GM19193 (cell line): ENCODE measurements around the gene NDUFS6.

Source experiments
- POLR2A ChIP-seq: IDR thresholded peaks from 4 replicates; pipeline ENCODE4 v1.6.1; 2011; ENCODE audit not compliant: insufficient read depth, insufficient read length; ENCODE audit errors: extremely low read depth

The NDUFS6 gene

GRCh38 chr5:1834022-1834551 lies 32.9 kb downstream of the NDUFS6 start:
- no peak for TF ChIP-seq POLR2A

GRCh38 chr5:1834721-1835429 lies 33.7 kb downstream of the NDUFS6 start:
- TF ChIP-seq POLR2A = no peak

- no peak for TF ChIP-seq POLR2A
Measured at GRCh38 chr5:1835431-1835830, 34.2 kb downstream of the NDUFS6 start.

GRCh38 chr5:1836176-1836890 lies 35.1 kb downstream of the NDUFS6 start:
- no peak for TF ChIP-seq POLR2A

GRCh38 chr5:1836891-1837880 lies 36.0 kb downstream of the NDUFS6 start:
- TF ChIP-seq POLR2A = no peak

- no peak for TF ChIP-seq POLR2A
Measured at GRCh38 chr5:1838013-1838412, 36.8 kb downstream of the NDUFS6 start.

- TF ChIP-seq POLR2A = no peak
Measured at GRCh38 chr5:1840071-1840547, 38.9 kb downstream of the NDUFS6 start.

GRCh38 chr5:1840741-1841521 lies 39.7 kb downstream of the NDUFS6 start:
- TF ChIP-seq POLR2A = no peak

- no peak for TF ChIP-seq POLR2A
Measured at GRCh38 chr5:1842004-1842819, 41.0 kb downstream of the NDUFS6 start.

GRCh38 chr5:1844708-1845436 lies 43.7 kb downstream of the NDUFS6 start:
- TF ChIP-seq POLR2A = no peak

- TF ChIP-seq POLR2A = no peak
Measured at GRCh38 chr5:1845696-1846095, 44.5 kb downstream of the NDUFS6 start.

- TF ChIP-seq POLR2A = no peak
Measured at GRCh38 chr5:1846583-1846982, 45.4 kb downstream of the NDUFS6 start.
